ENCODE data around the gene EPS8.

DNA sequence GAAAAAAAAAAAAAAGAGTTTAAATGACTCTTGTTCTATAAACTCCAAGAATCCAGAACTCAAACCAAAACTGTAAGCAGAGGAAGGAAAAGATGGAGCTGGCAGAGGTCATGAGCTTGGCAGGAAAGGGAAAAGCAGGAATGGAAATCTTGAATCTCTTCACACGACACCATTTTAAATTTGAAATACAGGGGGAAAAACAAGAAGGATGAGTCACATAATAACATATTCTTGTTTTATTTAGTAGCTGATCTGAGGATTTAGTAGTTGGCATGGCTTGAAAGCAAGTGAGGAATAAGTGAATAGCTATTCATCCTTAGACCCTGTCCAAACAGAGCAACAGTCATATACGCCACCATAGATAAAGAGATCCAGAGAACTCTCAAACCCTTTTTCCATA lies 35.0 kb downstream of the EPS8 start:
- TF ChIP-seq, protein P1, sequence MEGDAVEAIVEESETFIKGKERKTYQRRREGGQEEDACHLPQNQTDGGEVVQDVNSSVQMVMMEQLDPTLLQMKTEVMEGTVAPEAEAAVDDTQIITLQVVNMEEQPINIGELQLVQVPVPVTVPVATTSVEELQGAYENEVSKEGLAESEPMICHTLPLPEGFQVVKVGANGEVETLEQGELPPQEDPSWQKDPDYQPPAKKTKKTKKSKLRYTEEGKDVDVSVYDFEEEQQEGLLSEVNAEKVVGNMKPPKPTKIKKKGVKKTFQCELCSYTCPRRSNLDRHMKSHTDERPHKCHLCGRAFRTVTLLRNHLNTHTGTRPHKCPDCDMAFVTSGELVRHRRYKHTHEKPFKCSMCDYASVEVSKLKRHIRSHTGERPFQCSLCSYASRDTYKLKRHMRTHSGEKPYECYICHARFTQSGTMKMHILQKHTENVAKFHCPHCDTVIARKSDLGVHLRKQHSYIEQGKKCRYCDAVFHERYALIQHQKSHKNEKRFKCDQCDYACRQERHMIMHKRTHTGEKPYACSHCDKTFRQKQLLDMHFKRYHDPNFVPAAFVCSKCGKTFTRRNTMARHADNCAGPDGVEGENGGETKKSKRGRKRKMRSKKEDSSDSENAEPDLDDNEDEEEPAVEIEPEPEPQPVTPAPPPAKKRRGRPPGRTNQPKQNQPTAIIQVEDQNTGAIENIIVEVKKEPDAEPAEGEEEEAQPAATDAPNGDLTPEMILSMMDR (IDR thresholded peaks at IDR 0.05): no peak
- TF ChIP-seq POLR2A (IDR thresholded peaks at IDR 0.05): no peak
